Measurements from ENCODE around the gene INTS4.
"Not testable (repeated sequence)": the region's sequence is repeated elsewhere in the genome, so short reads cannot be mapped to it uniquely, and the experiment has no call there.

The INTS4 gene

GRCh38 chr11:77994434-77995362 lies at the start of gene INTS4:
INTS4 (minus strand) TSS chr11:77994668; CDS start chr11:77994643, 25 bp downstream.
- DNase-seq (ENCODE audit: low read depth), result peak; percentile 100
- peak within 1 kb of the TSS; percentile 87 for H3K4me3 ChIP-seq (ENCODE audit: low read depth, low read length)
- TF ChIP-seq CTCF (IDR thresholded peaks at IDR 0.05; ENCODE audit: control insufficient read depth, extremely low read depth, insufficient read depth), result no peak

GRCh38 chr11:78041843-78042440 lies 47.5 kb upstream of the INTS4 start:
- no peak for TF ChIP-seq CTCF (IDR thresholded peaks at IDR 0.05; ENCODE audit: control insufficient read depth, extremely low read depth, insufficient read depth)
- H3K4me3 ChIP-seq (ENCODE audit: low read depth, low read length), result no peak overlapping the region
- no peak for DNase-seq (ENCODE audit: low read depth)

GRCh38 chr11:78041380-78041719 lies 46.9 kb upstream of the INTS4 start:
- DNase-seq (ENCODE audit: low read depth); H3K4me3 ChIP-seq (ENCODE audit: low read depth, low read length): not testable (repeated sequence)

- TF ChIP-seq CTCF (IDR thresholded peaks at IDR 0.05; ENCODE audit: control insufficient read depth, extremely low read depth, insufficient read depth), result no peak
- no peak overlapping the region for H3K4me3 ChIP-seq (ENCODE audit: low read depth, low read length)
- DNase-seq (ENCODE audit: low read depth), result no peak
Measured at GRCh38 chr11:78040691-78041379, 46.4 kb upstream of the INTS4 start.

GRCh38 chr11:78039919-78040671 lies 45.6 kb upstream of the INTS4 start:
- no peak overlapping the region for H3K4me3 ChIP-seq (ENCODE audit: low read depth, low read length)
- no peak for DNase-seq (ENCODE audit: low read depth)
- TF ChIP-seq CTCF (IDR thresholded peaks at IDR 0.05; ENCODE audit: control insufficient read depth, extremely low read depth, insufficient read depth), result no peak

GRCh38 chr11:78039391-78039918 lies 45.0 kb upstream of the INTS4 start:
- DNase-seq (ENCODE audit: low read depth), result no peak
- no peak overlapping the region for H3K4me3 ChIP-seq (ENCODE audit: low read depth, low read length)
- TF ChIP-seq CTCF (IDR thresholded peaks at IDR 0.05; ENCODE audit: control insufficient read depth, extremely low read depth, insufficient read depth), result no peak
